GM12892 (cell line): ENCODE results near the gene APBB1.

Source experiments
- POLR2A ChIP-seq: IDR thresholded peaks from 2 replicates; pipeline ENCODE4 v1.6.1; 2011; ENCODE audit warnings: low read depth, low read length, control low read depth
- POLR2AphosphoS5 ChIP-seq: IDR thresholded peaks from 2 replicates; pipeline ENCODE4 v1.6.1; 2011; ENCODE audit warnings: low read depth, low read length, control low read depth

- no peak for TF ChIP-seq POLR2A
- TF ChIP-seq POLR2AphosphoS5: no peak
Observed at GRCh38 chr11:6362185-6362872, 56.6 kb downstream of the APBB1 start.
